Jurkat, Clone E6-1 (cell line): ENCODE results near the gene PSMB9.

Experiments
- DNase-seq: peaks from one replicate; pipeline ENCODE4 v3.0.0-alpha.2; 2011; ENCODE audit warnings: low read depth, low spot score
- H3K4me3 ChIP-seq: 2 replicates; pipeline ENCODE4 v1.5.1; 2011; ENCODE audit warnings: mild to moderate bottlenecking, low read length, control low read depth, moderate library complexity

The PSMB9 gene

GRCh38 chr6:32888576-32888975 lies 34.6 kb downstream of the PSMB9 start:
- DNase-seq = no peak

GRCh38 chr6:32889533-32889932 lies 35.5 kb downstream of the PSMB9 start:
- no peak for DNase-seq

More at GRCh38 chr6:32888576-32888975, 34.6 kb downstream of the PSMB9 start:
- H3K4me3 ChIP-seq = no peak overlapping the region

GRCh38 chr6:32890831-32891230 lies 36.8 kb downstream of the PSMB9 start:
- DNase-seq = no peak
- H3K4me3 ChIP-seq = no peak overlapping the region

More at GRCh38 chr6:32889533-32889932, 35.5 kb downstream of the PSMB9 start:
- no peak overlapping the region for H3K4me3 ChIP-seq

- peak overlapping the region; percentile 90 for H3K4me3 ChIP-seq
- peak; percentile 93 for DNase-seq
Observed at GRCh38 chr6:32894085-32895005, 40.4 kb downstream of the PSMB9 start.

GRCh38 chr6:32895006-32895345 lies 41.0 kb downstream of the PSMB9 start:
- DNase-seq = no peak
- H3K4me3 ChIP-seq = peak overlapping the region; percentile 90

- no peak overlapping the region for H3K4me3 ChIP-seq
- no peak for DNase-seq
Observed at GRCh38 chr6:32903952-32904351, 50.0 kb downstream of the PSMB9 start.

GRCh38 chr6:32905078-32905477 lies 51.1 kb downstream of the PSMB9 start:
- H3K4me3 ChIP-seq = no peak overlapping the region
- DNase-seq = no peak

- H3K4me3 ChIP-seq = no peak overlapping the region
- no peak for DNase-seq
Observed at GRCh38 chr6:32906539-32906938, 52.5 kb downstream of the PSMB9 start.

- DNase-seq = no peak
- H3K4me3 ChIP-seq = no peak overlapping the region
Observed at GRCh38 chr6:32908897-32909296, 54.9 kb downstream of the PSMB9 start.
